T-helper 1 cell treated with Interleukin-12 subunit alpha and Interleukin-12 subunit beta and Interleukin-4 antibody, amounts not matched to agents 30 μg/mL and 1 μg/mL, for 36 hours (primary cell): Measurements from ENCODE around the gene GATA2.

Experiments used
- H3K27ac Mint-ChIP-seq: one replicate; pipeline ENCODE4 v1.8.0; 2021; ENCODE audit warnings: mild to moderate bottlenecking, mixed read lengths
- H3K27me3 Mint-ChIP-seq: one replicate; pipeline ENCODE4 v1.8.0; 2021; ENCODE audit warnings: low read depth, mixed read lengths
- H3K36me3 Mint-ChIP-seq: one replicate; pipeline ENCODE4 v1.8.0; 2021; ENCODE audit warnings: low read depth, mixed read lengths
- H3K4me1 Mint-ChIP-seq: one replicate; pipeline ENCODE4 v1.8.0; 2021; ENCODE audit warnings: low read depth, mixed read lengths
- H3K4me3 Mint-ChIP-seq: one replicate; pipeline ENCODE4 v1.8.0; 2021; ENCODE audit warnings: mild to moderate bottlenecking, moderate library complexity, mixed read lengths
- H3K9me3 Mint-ChIP-seq: one replicate; pipeline ENCODE4 v1.8.0; 2021; ENCODE audit warnings: mixed read lengths

The GATA2 gene

GRCh38 chr3:128435561-128435960 lies 57.4 kb downstream of the GATA2 start:
- Mint-ChIP-seq H3K27me3 (peaks cover 56% of the 10 kb centered on the region), H3K4me1 (peaks cover 5% of the 10 kb centered on the region), H3K9me3 (no peaks in the 10 kb centered on the region), H3K27ac (no peak overlapping the region), H3K36me3 (no peaks in the 10 kb centered on the region), H3K4me3 (no peak overlapping the region)

GRCh38 chr3:128435058-128435457 lies 57.9 kb downstream of the GATA2 start:
- H3K9me3 Mint-ChIP-seq, result no peaks in the 10 kb centered on the region
- peaks cover 5% of the 10 kb centered on the region for H3K4me1 Mint-ChIP-seq
- H3K4me3 Mint-ChIP-seq, result no peak overlapping the region
- H3K27me3 Mint-ChIP-seq, result peaks cover 61% of the 10 kb centered on the region
- H3K36me3 Mint-ChIP-seq, result no peaks in the 10 kb centered on the region
- H3K27ac Mint-ChIP-seq, result no peak overlapping the region

- Mint-ChIP-seq H3K9me3 (no peaks in the 10 kb centered on the region), H3K27me3 (peaks cover 59% of the 10 kb centered on the region), H3K4me3 (no peak overlapping the region), H3K4me1 (peaks cover 5% of the 10 kb centered on the region), H3K27ac (no peak overlapping the region), H3K36me3 (no peaks in the 10 kb centered on the region)
Measured at GRCh38 chr3:128434524-128434923, 58.5 kb downstream of the GATA2 start.

- Mint-ChIP-seq H3K36me3 (no peaks in the 10 kb centered on the region), H3K4me3 (no peak overlapping the region), H3K27ac (no peak overlapping the region), H3K4me1 (peaks cover 5% of the 10 kb centered on the region), H3K9me3 (no peaks in the 10 kb centered on the region), H3K27me3 (peaks cover 55% of the 10 kb centered on the region)
Measured at GRCh38 chr3:128433837-128434165, 59.2 kb downstream of the GATA2 start.

GRCh38 chr3:128432971-128433836 lies 59.8 kb downstream of the GATA2 start:
- no peaks in the 10 kb centered on the region for H3K9me3 Mint-ChIP-seq
- H3K36me3 Mint-ChIP-seq, result no peaks in the 10 kb centered on the region
- peaks cover 5% of the 10 kb centered on the region for H3K4me1 Mint-ChIP-seq
- H3K4me3 Mint-ChIP-seq, result no peak overlapping the region
- H3K27ac Mint-ChIP-seq, result no peak overlapping the region
- peaks cover 60% of the 10 kb centered on the region for H3K27me3 Mint-ChIP-seq

- H3K36me3 Mint-ChIP-seq, result no peaks in the 10 kb centered on the region
- peaks cover 5% of the 10 kb centered on the region for H3K4me1 Mint-ChIP-seq
- H3K27me3 Mint-ChIP-seq, result peaks cover 62% of the 10 kb centered on the region
- no peak overlapping the region for H3K27ac Mint-ChIP-seq
- no peak overlapping the region for H3K4me3 Mint-ChIP-seq
- H3K9me3 Mint-ChIP-seq, result no peaks in the 10 kb centered on the region
Measured at GRCh38 chr3:128432301-128432970, 60.6 kb downstream of the GATA2 start.

- H3K27me3 Mint-ChIP-seq, result peaks cover 58% of the 10 kb centered on the region
- H3K9me3 Mint-ChIP-seq, result no peaks in the 10 kb centered on the region
- no peak overlapping the region for H3K4me3 Mint-ChIP-seq
- H3K27ac Mint-ChIP-seq, result no peak overlapping the region
- no peaks in the 10 kb centered on the region for H3K36me3 Mint-ChIP-seq
- peaks cover 5% of the 10 kb centered on the region for H3K4me1 Mint-ChIP-seq
Measured at GRCh38 chr3:128431803-128432300, 61.1 kb downstream of the GATA2 start.

GRCh38 chr3:128430731-128431130 lies 62.3 kb downstream of the GATA2 start:
- Mint-ChIP-seq H3K27me3 (peaks cover 47% of the 10 kb centered on the region), H3K4me1 (peaks cover 5% of the 10 kb centered on the region), H3K27ac (no peak overlapping the region), H3K36me3 (no peaks in the 10 kb centered on the region), H3K4me3 (no peak overlapping the region), H3K9me3 (no peaks in the 10 kb centered on the region)

- peaks cover 5% of the 10 kb centered on the region for H3K4me1 Mint-ChIP-seq
- H3K27me3 Mint-ChIP-seq, result peaks cover 47% of the 10 kb centered on the region
- H3K4me3 Mint-ChIP-seq, result no peak overlapping the region
- H3K27ac Mint-ChIP-seq, result no peak overlapping the region
- no peaks in the 10 kb centered on the region for H3K9me3 Mint-ChIP-seq
- no peaks in the 10 kb centered on the region for H3K36me3 Mint-ChIP-seq
Measured at GRCh38 chr3:128430301-128430700, 62.7 kb downstream of the GATA2 start.

- peaks cover 47% of the 10 kb centered on the region for H3K27me3 Mint-ChIP-seq
Measured at GRCh38 chr3:128429751-128430150, 63.2 kb downstream of the GATA2 start.

More at GRCh38 chr3:128429751-128430150, 63.2 kb downstream of the GATA2 start:
- no peak overlapping the region for H3K27ac Mint-ChIP-seq
- no peak overlapping the region for H3K4me3 Mint-ChIP-seq
- H3K4me1 Mint-ChIP-seq, result peaks cover 5% of the 10 kb centered on the region
- no peaks in the 10 kb centered on the region for H3K36me3 Mint-ChIP-seq
- no peaks in the 10 kb centered on the region for H3K9me3 Mint-ChIP-seq
